T-cell (primary cell): Measurements from ENCODE around the gene CCDC92B. TPM values are rescaled to one million over a fixed set of nuclear protein-coding genes. Genes with fewer than 3 reads are reported as not detected.

Experiments used
- ATAC-seq, 4 experiments: fragments of 200-7000 bp in 3 of 4; fragments of 150-1000 bp in 1 of 4; cut with Tn5 transposase; replicated peaks in 1 of 4; 1 replicate in 3 of 4; 2 replicates in 1 of 4; pipeline ENCODE4 v1.10.0; 2021; ENCODE audit warnings: moderate library complexity in 3 of 4, mild to moderate bottlenecking in 2 of 4, moderate number of reproducible peaks in 1 of 4
- CTCF ChIA-PET, 2 donors: fragments of 300-600 bp; sonication (Branson Sonifier 250); formaldehyde crosslinking; loops; one replicate each; lab custom pipeline; 2022; ENCODE audit warnings: antibody characterized with exemption in 2 of 2; lab: Charles Lee
- POLR2A ChIA-PET, 2 donors: fragments of 300-600 bp; sonication (Branson Sonifier 250); formaldehyde crosslinking; loops; one replicate each; lab custom pipeline; 2022; ENCODE audit warnings: antibody characterized with exemption in 2 of 2; lab: Charles Lee
- DNase-seq, 35 experiments: peaks; one replicate each; pipeline versions ENCODE4 v3.0.0 to v3.0.0-alpha.2; 2013 to 2023
- H3K27ac ChIP-seq: one replicate; pipeline ENCODE4 v1.5.1; 2013; ENCODE audit warnings: low read length
- H3K27me3 ChIP-seq, 2 experiments: replicated peaks in 1 of 2; 1 replicate in 1 of 2; 2 replicates in 1 of 2; pipeline versions ENCODE4 v1.6.1 to v1.7.0; 2013; ENCODE audit warnings: low read length in 1 of 2, mixed read lengths in 1 of 2; ENCODE audit not compliant: control insufficient read depth in 2 of 2, insufficient read depth in 2 of 2; ENCODE audit errors: extremely low read depth in 1 of 2
- H3K36me3 ChIP-seq, 2 donors: 1 replicate in 1 of 2; 2 replicates in 1 of 2; pipeline versions ENCODE4 v1.6.1 to v1.7.0; 2013; ENCODE audit warnings: low read length in 1 of 2; ENCODE audit not compliant: control insufficient read depth in 2 of 2, insufficient read depth in 1 of 2; ENCODE audit errors: extremely low read depth in 1 of 2
- H3K4me1 ChIP-seq, 2 experiments: 1 replicate in 1 of 2; 2 replicates in 1 of 2; pipeline versions ENCODE4 v1.6.1 to v1.7.0; 2013; ENCODE audit warnings: low read length in 2 of 2, mixed read lengths in 1 of 2; ENCODE audit not compliant: insufficient read depth in 2 of 2, control insufficient read depth in 1 of 2; ENCODE audit errors: extremely low read depth in 1 of 2
- H3K4me3 ChIP-seq, 2 donors: 1 replicate in 1 of 2; 2 replicates in 1 of 2; pipeline versions ENCODE4 v1.5.1 to v1.7.0; 2013; ENCODE audit warnings: mild to moderate bottlenecking in 2 of 2, low read length in 1 of 2, moderate library complexity in 1 of 2; ENCODE audit not compliant: control insufficient read depth in 1 of 2; ENCODE audit errors: extremely low read depth in 1 of 2
- H3K9me3 ChIP-seq: 2 replicates; pipeline ENCODE4 v1.7.0; 2013
- H3K27ac Mint-ChIP-seq, 2 donors: one replicate each; pipeline ENCODE4 v1.8.0; 2020 to 2021; ENCODE audit warnings: mild to moderate bottlenecking in 2 of 2, mixed read lengths in 2 of 2
- H3K27me3 Mint-ChIP-seq, 2 donors: one replicate each; pipeline ENCODE4 v1.8.0; 2021 to 2022; ENCODE audit warnings: mixed read lengths in 2 of 2
- H3K36me3 Mint-ChIP-seq: one replicate; pipeline ENCODE4 v1.8.0; 2021; ENCODE audit warnings: mixed read lengths
- H3K4me1 Mint-ChIP-seq, 3 donors: one replicate each; pipeline ENCODE4 v1.8.0; 2020 to 2022; ENCODE audit warnings: mixed read lengths in 3 of 3, mild to moderate bottlenecking in 1 of 3
- H3K4me3 Mint-ChIP-seq, 3 donors: one replicate each; pipeline ENCODE4 v1.8.0; 2020 to 2022; ENCODE audit warnings: mild to moderate bottlenecking in 3 of 3, mixed read lengths in 3 of 3, moderate library complexity in 3 of 3
- H3K9me3 Mint-ChIP-seq, 3 donors: one replicate each; pipeline ENCODE4 v1.8.0; 2020 to 2022; ENCODE audit warnings: mixed read lengths in 3 of 3
- WGBS: methylation state at CpG from one replicate; pipeline ENCODE4 v1.1.5; 2013; ENCODE audit warnings: missing lambda C conversion rate; ENCODE audit not compliant: insufficient coverage; 5-methylcytosine and 5-hydroxymethylcytosine counted together
- total RNA-seq, 35 experiments: library from RNA in 6 of 35; stranded (reverse) in 6 of 35; fragments of 120-200 nt in 1 of 35; gene quantifications; one replicate each; pipeline versions ENCODE4 v1.2.1 to v1.2.4 and lab custom pipeline; 2013 to 2026

Gene CCDC92B
- total RNA-seq, 5 donors from 2014 or later (not counting 1 experiment from before 2014, with no cell fraction given), result 0.13 to 0.53 (median 0.27) TPM; not detected in 1

DNA sequence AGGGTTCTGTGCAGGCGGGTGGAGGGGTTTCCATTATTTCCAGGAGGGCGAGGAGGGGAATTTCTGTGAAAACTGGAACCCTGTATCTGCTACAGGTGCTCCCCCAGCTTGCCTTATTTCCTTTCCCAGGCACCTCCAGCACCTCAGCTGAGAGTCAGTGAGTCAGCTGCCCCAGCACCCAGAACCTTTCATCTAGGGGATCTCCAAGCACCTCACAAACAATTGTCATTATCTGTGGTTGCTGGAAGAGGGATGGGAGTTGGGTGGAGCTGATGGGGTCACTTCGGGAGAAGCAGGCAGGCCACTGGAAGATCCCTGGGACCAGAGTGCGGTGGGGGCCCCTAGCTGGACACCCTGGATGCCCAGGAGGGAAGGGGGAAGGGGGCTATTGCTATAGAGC is 27.8 kb downstream of the CCDC92B start:
- no peak overlapping the region for H3K27ac ChIP-seq
- no peaks in the 10 kb centered on the region for H3K36me3 ChIP-seq
- H3K9me3 Mint-ChIP-seq, result no peaks in the 10 kb centered on the region
- CTCF ChIA-PET, result no interaction called here
- H3K27me3 Mint-ChIP-seq, result peaks cover 6 to 22% of the 10 kb centered on the region in 2 donors
- H3K36me3 Mint-ChIP-seq, result no peaks in the 10 kb centered on the region
- no peak overlapping the region for H3K4me3 Mint-ChIP-seq
- H3K27ac Mint-ChIP-seq, result no peak overlapping the region
- 80% methylated on average over 1 of the region's 4 CpGs for WGBS
- H3K4me1 Mint-ChIP-seq, result peaks cover 5 to 6% (median 5%) of the 10 kb centered on the region in 3 donors
- POLR2A ChIA-PET, result no interaction called here
- H3K4me3 ChIP-seq, result no peak overlapping the region
- no peaks in the 10 kb centered on the region for H3K9me3 ChIP-seq
- DNase-seq, result no peak
- H3K27me3 ChIP-seq, result peaks cover 0 to 43% of the 10 kb centered on the region in 2 experiments
- ATAC-seq, result no peak
- H3K4me1 ChIP-seq, result peaks cover 0 to 11% of the 10 kb centered on the region in 2 experiments

DNA sequence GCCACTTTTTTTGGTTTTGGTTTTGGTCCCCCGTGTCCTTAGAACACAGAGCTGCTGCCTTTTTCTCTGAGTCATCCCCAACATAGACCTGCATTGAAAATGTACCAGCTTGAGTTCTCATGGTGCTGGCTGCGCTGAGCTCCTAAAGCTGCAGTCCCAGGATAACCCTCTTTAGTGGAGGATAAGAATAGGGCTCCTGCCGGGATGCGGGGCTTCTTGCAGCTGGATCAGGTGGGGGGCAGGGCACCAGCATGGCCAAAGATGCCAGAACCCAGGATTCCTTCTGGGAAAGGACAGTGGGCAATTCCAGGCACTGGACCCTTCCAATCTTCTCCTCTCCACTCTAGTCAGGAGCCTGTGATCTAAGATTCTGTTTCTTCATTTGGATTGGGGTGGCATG is 29.6 kb downstream of the CCDC92B start:
- no peaks in the 10 kb centered on the region for H3K36me3 ChIP-seq
- peaks cover 0 to 5% of the 10 kb centered on the region in 2 experiments for H3K4me1 ChIP-seq
- H3K4me1 Mint-ChIP-seq, result peaks cover 0 to 2% (median 0%) of the 10 kb centered on the region in 3 donors
- H3K36me3 Mint-ChIP-seq, result no peaks in the 10 kb centered on the region
- no peak overlapping the region for H3K27ac ChIP-seq
- peaks cover 0 to 17% of the 10 kb centered on the region in 2 donors for H3K27me3 Mint-ChIP-seq
- CTCF ChIA-PET, result no interaction called here
- H3K9me3 ChIP-seq, result no peaks in the 10 kb centered on the region
- POLR2A ChIA-PET, result no interaction called here
- no peak overlapping the region for H3K4me3 Mint-ChIP-seq
- H3K27me3 ChIP-seq, result peaks cover 0 to 29% of the 10 kb centered on the region in 2 experiments
- no peak for ATAC-seq
- no peaks in the 10 kb centered on the region for H3K9me3 Mint-ChIP-seq
- H3K4me3 ChIP-seq, result no peak overlapping the region
- no peak overlapping the region for H3K27ac Mint-ChIP-seq
- WGBS, result no CpG with 5 or more reads among the region's 4 CpGs
- no peak for DNase-seq

DNA sequence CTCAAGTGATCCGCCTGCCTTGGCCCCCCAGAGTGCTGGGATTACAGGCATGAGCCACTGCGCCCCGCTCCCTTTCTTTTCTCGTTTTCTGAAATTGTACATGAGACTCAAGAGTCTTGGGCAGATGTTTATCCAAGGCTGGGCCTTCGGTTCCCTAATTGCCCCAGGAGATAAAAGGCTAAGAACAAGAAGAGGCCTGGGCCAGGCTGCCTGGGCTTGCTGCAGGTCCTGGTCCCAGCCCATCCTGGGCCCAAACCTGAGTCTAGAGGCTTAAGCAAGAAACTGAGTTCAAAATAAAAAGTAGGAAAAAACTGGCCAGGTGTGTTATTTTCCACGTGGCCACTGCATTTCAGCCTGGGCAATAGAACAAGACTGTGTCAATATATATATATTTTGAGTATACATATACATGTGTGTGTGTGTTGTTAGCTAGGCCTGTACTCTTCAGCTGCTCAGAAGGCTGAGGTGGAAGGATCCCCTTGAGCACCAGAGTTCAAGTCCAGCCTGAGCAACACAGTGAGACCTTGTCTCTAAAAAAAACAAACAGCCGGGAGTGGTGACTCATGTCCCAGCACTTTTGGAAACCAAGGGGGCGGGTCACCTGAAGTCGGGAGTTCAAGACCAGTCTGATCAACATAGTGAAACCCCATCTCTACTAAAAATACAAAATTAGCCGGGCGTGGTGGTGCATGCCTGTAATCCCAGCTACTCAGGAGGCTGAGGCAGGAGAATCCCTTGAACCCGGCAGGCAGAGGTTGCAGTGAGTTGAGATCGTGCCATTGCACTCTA is 31.1 kb downstream of the CCDC92B start:
- ChIA-PET POLR2A (interaction anchor here in 1 of 2 donors (0.6 kb wide), 1 partner anchor 266 kb away, joined by 3 read pairs; no protein-coding TSS in a partner anchor), CTCF (no interaction called here)
- no peaks in the 10 kb centered on the region for H3K36me3 ChIP-seq
- H3K4me1 ChIP-seq, result no peaks in the 10 kb centered on the region
- no peak overlapping the region for H3K4me3 ChIP-seq
- Mint-ChIP-seq H3K27me3 (peaks cover 0 to 11% of the 10 kb centered on the region in 2 donors), H3K36me3 (no peaks in the 10 kb centered on the region), H3K27ac (no peak overlapping the region), H3K4me3 (no peak overlapping the region), H3K4me1 (no peaks in the 10 kb centered on the region), H3K9me3 (no peaks in the 10 kb centered on the region)
- ATAC-seq, result no peak
- 73% methylated on average over 8 of the region's 13 CpGs for WGBS
- H3K9me3 ChIP-seq, result no peaks in the 10 kb centered on the region
- H3K27ac ChIP-seq, result no peak overlapping the region
- H3K27me3 ChIP-seq, result peaks cover 0 to 20% of the 10 kb centered on the region in 2 experiments
- DNase-seq, result no peak

DNA sequence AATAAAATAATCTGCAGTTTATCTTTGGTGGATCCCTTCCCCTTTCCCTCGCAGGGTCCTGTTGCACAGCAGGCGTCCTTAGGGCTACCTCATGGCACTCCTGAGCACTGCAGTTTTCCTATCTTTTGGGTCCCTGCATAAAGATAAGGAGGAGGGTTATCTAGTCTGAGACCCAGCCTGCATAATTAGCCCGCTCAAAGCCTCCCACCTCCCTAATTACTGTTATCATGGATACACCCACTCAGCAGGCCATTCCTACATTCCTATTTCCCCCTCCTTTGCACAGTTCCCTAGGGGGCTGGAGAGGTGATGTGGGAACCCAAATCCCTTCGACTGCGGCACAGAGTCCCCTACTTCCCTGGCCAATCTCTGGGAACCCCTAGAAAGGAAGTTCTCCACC is 32.8 kb downstream of the CCDC92B start:
- peaks cover 0 to 9% of the 10 kb centered on the region in 2 experiments for H3K27me3 ChIP-seq
- no peak for DNase-seq
- no peak overlapping the region for H3K4me3 Mint-ChIP-seq
- ATAC-seq, result no peak
- CTCF ChIA-PET, result no interaction called here
- H3K36me3 Mint-ChIP-seq, result no peaks in the 10 kb centered on the region
- no peak overlapping the region for H3K27ac Mint-ChIP-seq
- no peaks in the 10 kb centered on the region for H3K9me3 Mint-ChIP-seq
- H3K36me3 ChIP-seq, result no peaks in the 10 kb centered on the region
- no peak overlapping the region for H3K27ac ChIP-seq
- H3K9me3 ChIP-seq, result no peaks in the 10 kb centered on the region
- peaks cover 9 to 10% (median 9%) of the 10 kb centered on the region in 3 donors for H3K4me1 Mint-ChIP-seq
- POLR2A ChIA-PET, result interaction anchor here in 1 of 2 donors (0.7 kb wide), 1 partner anchor 186 kb away, joined by 6 read pairs; no protein-coding TSS in a partner anchor
- no peak overlapping the region for H3K4me3 ChIP-seq
- H3K27me3 Mint-ChIP-seq, result peaks cover 0 to under 1% of the 10 kb centered on the region in 2 donors
- 80% methylated on average over 1 of the region's 5 CpGs for WGBS
- peaks cover 0 to 11% of the 10 kb centered on the region in 2 experiments for H3K4me1 ChIP-seq

DNA sequence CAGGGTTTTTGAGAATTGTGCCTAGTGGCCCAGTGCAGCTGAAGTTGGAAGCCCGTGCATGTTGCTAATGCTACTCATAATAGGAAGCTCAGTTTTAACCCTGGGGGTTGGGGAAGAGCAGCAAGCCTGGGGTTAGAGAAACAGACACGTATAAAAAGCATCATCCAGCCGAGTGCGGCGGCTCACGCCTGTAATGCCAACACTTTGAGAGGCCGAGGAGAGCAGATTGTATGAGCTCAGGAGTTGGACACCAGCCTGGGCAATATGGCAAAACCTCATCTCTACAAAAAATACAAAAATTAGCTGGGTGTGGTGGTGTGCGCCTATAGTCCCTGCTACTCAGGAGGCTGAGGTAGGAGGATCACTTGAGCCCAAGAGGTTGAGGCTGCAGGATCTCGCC is 35.6 kb downstream of the CCDC92B start:
- DNase-seq, result no peak
- Mint-ChIP-seq H3K4me3 (no peak overlapping the region), H3K36me3 (no peaks in the 10 kb centered on the region), H3K4me1 (peaks cover 27 to 30% (median 29%) of the 10 kb centered on the region in 3 donors), H3K27me3 (no peaks in the 10 kb centered on the region), H3K9me3 (no peaks in the 10 kb centered on the region), H3K27ac (no peak overlapping the region)
- ATAC-seq, result no peak
- H3K27ac ChIP-seq, result no peak overlapping the region
- H3K4me1 ChIP-seq, result peaks cover 10 to 33% of the 10 kb centered on the region in 2 experiments
- H3K9me3 ChIP-seq, result no peaks in the 10 kb centered on the region
- CTCF ChIA-PET, result interaction anchor here in 1 of 2 donors (0.6 kb wide), 1 partner anchor 1010 kb away, joined by 4 read pairs; no protein-coding TSS in a partner anchor
- no peak overlapping the region for H3K4me3 ChIP-seq
- no peaks in the 10 kb centered on the region for H3K36me3 ChIP-seq
- WGBS, result 96% methylated on average over 6 of the region's 9 CpGs
- POLR2A ChIA-PET, result no interaction called here
- H3K27me3 ChIP-seq, result peaks cover 0 to 2% of the 10 kb centered on the region in 2 experiments

DNA sequence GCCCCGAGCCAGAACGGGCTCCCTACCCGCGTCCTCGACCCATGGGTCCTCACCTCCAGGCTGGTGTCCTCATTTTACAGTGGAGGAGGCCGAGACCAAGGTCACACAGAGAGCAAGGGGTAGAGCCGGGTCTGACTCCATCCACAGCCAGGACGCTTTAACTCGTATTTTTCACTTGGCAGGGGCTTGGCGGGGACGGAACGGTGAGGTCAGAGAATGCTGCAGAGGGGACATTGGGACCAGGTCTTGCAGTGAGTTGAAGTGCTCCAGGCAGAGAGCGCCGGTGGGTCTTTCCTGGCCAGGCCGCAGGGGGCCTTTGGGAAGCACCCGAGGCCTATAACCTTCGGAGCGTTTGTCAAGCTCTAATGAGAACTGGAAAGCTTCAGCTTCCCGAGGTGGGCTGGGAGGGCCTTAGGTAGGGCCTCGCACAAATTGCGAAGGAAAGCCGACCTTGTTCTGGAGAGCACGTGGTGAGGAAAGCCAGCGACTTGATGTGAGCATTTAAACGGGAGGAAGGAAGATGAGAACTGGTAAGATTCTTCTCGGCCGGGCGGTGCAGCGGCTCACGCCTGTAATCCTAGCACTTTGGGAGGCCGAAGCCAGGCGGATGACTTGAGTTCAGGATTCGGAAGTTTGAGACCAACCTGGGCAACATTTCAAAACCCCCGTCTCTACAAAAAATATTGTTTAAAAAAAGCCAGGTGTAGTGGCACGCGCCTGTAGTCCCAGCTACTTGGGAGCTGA is 37.0 kb downstream of the CCDC92B start:
- peaks cover 10 to 47% of the 10 kb centered on the region in 2 experiments for H3K4me1 ChIP-seq
- H3K27ac Mint-ChIP-seq, result peak overlapping the region; percentile 80 to 88
- peaks cover 35 to 37% (median 36%) of the 10 kb centered on the region in 3 donors for H3K4me1 Mint-ChIP-seq
- peaks cover 0 to 2% of the 10 kb centered on the region in 2 experiments for H3K27me3 ChIP-seq
- ChIA-PET POLR2A (interaction anchor here in 1 of 2 donors (0.6 kb wide), 1 partner anchor 260 kb away, joined by 5 read pairs; no protein-coding TSS in a partner anchor), CTCF (no interaction called here)
- peak overlapping the region; percentile 67 to 70 for H3K4me3 ChIP-seq
- ATAC-seq, result no peak
- no peaks in the 10 kb centered on the region for H3K27me3 Mint-ChIP-seq
- peak overlapping the region; percentile 82 to 85 (median 83) for H3K4me3 Mint-ChIP-seq
- no peaks in the 10 kb centered on the region for H3K9me3 Mint-ChIP-seq
- H3K9me3 ChIP-seq, result no peaks in the 10 kb centered on the region
- DNase-seq, result no peak
- 84% methylated on average over 35 of the region's 36 CpGs for WGBS
- H3K27ac ChIP-seq, result peak overlapping the region; percentile 54
- no peaks in the 10 kb centered on the region for H3K36me3 Mint-ChIP-seq
- no peaks in the 10 kb centered on the region for H3K36me3 ChIP-seq
